HG02610 (cell line): ENCODE measurements around the gene AVPR2.

Source experiments
- ATAC-seq: cut with Tn5 transposase; IDR thresholded peaks from one replicate; pipeline ENCODE4 v1.9.1; 2021; ENCODE audit warnings: mild to moderate bottlenecking, moderate library complexity; ENCODE audit not compliant: unreplicated experiment

AVPR2 gene

GRCh38 chrX:153884590-153884989 lies 19.9 kb upstream of the AVPR2 start:
- no peak for ATAC-seq

- no peak for ATAC-seq
Observed at GRCh38 chrX:153885208-153885787, 19.2 kb upstream of the AVPR2 start.

DNA sequence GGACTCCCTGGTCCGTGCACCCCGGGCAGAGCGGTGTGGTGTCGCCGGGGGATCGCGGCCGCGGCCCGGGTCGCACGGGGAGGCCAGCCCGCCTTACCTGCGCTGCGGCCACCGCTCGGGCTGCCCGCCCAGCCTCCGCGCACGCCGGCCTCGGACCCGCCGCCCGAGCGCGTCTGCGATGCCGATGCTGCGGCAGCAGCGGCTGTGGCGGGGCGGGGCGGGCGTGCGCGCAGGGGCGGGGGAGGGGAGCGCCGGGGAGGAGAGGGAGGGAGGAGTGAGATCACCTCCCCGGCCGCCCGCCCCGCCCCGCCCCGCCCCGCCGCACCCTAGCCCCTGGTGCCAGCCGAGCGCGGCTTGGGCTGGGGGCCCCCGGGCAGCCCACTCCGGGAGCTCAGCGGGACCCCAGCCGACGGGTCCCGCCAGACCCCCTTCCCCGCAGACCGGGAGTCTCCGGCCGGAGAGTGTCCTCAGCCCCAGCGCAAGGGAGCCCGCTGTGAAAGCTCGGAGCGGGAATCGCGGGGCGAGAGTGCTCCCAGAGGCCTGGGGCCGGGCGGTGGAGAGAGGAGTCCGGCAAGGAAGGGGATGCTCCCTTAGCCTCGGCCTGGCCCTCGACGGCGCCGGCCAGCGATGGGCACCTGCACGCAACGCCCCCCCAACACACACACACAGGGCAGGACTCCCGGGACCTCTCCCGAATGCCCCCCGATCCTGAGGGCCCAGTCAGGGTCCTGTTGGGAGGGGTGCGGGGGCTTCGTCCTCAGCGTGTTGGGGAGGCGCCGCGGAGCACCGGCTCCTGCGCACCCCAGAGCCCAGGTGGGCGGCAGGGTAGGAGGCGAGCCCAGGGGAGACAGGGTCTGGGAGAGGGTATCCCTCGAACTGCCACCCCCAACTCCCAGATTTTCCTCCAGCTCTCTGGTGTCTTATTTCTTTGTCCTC lies 18.2 kb upstream of the AVPR2 start, which contains the start of gene L1CAM:
TSS of gene L1CAM (minus strand) at position 206 of the 936 bp plus-strand sequence. CDS start 10,337 bp downstream, outside the sequence.
- ATAC-seq = no peak

GRCh38 chrX:153886915-153887314 lies 17.6 kb upstream of the AVPR2 start:
- no peak for ATAC-seq

DNA sequence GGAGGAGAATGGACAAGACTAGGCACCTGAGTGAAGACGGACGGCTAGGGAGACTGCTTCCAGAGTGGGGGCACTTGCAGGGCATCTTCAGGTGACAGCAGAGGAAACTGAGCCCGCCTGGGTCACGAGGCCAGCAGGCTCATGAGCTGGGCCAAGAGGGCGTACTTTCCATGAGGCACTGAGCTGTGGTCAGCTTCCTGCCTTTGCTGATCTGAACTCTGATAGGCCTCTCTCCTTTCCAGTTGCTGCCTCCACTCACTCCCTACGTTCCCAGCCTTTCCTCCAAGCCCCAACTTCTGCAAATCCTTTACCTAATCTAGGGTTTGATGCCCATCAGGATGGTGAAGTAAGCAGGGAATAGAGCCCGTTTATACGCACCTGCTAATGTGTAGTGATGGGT lies 17.1 kb upstream of the AVPR2 start:
- no peak for ATAC-seq

DNA sequence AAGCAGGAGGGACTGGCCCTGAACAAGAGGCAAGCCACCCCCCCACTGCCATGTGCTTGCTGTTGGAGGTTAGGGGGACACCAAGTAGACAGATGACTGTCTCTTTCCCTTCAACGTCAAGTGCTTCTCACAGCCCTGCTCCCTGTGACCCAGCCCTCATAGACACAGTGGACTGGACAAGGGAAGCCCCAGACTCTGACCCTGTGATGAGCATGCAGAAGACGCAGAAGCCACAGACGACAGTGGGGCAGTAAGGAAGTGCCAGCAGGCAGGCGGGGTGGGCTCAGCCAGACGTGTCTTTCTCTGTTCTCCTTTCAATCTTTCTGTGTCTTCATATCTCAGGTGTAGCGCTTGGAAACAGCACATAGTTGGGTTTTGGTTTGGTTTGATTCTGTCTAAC lies 16.1 kb upstream of the AVPR2 start:
- no peak for ATAC-seq

- no peak for ATAC-seq
Observed at GRCh38 chrX:153889123-153889522, 15.3 kb upstream of the AVPR2 start.

- no peak for ATAC-seq
Observed at GRCh38 chrX:153897899-153898298, 6.6 kb upstream of the AVPR2 start.

DNA sequence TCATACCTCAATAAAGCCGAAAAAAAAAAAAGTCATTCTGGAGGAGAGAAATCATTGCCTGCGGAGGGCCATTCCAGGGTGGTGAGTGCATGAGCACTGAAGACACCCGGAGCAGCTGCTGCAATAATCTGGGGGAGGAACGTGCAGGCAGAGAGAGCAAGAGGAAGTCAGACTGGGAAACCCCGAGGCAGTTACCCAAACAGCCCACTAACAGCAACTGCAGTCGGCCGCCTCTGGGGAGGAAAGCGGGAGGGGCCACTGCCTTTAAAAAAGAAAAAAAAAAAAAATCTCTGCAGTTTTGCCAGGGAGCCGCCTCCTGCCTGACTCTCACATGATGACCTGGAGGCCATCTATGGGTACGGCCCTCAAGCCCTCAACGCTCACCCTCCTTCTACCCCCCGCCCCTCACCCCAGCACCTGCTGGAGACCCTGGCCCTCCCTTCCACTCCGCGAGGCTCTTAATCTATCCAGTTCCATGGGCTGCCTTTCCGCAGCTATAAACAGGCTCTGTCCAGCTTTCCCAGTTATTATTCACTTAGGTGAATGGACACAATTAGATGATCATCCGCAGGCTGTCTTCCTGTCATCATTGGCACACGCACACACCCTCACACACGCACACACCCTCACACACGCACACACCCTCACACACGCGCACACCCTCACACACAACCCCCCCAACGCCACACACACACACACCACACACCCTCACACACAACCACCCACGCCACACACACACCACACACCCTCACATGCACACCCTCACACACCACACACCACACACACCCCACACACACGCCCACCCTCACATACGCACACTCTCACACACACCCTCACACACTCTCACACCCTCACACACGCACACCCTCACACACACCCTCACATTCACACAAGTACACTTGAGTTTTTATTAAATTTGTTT lies 3.4 kb upstream of the AVPR2 start:
- peak; percentile 93 for ATAC-seq

DNA sequence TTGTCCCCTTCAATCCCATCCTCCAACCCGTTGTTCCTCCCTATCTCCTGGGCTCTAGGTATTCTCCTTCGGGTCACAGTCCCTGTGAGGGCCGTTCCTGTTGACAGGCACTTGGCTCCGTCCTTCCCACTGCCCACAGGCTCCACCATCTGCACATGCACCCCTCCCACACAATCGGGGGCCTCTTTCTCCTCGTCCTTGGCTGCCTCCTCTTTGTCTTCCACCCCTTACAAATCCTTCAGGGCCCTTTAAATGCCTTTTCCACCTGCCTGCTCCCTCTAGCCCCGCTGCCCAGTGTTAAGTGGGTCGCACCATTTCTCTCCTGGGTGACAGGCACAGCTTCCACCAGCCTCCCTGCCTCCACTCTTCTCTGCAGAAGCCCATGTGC lies 2.7 kb upstream of the AVPR2 start:
- ATAC-seq = no peak

GRCh38 chrX:153902385-153902784 lies 2.1 kb upstream of the AVPR2 start:
- no peak for ATAC-seq

- no peak for ATAC-seq
Observed at GRCh38 chrX:153903238-153903980, 1.1 kb upstream of the AVPR2 start.

GRCh38 chrX:153905481-153906095 lies 1.1 kb downstream of the AVPR2 start:
- ATAC-seq = no peak

- ATAC-seq = no peak
Observed at GRCh38 chrX:153906126-153906917, 1.8 kb downstream of the AVPR2 start.

GRCh38 chrX:153907456-153907855 lies 3.0 kb downstream of the AVPR2 start:
- ATAC-seq = no peak

- ATAC-seq = no peak
Observed at GRCh38 chrX:153908219-153908860, 3.9 kb downstream of the AVPR2 start.

DNA sequence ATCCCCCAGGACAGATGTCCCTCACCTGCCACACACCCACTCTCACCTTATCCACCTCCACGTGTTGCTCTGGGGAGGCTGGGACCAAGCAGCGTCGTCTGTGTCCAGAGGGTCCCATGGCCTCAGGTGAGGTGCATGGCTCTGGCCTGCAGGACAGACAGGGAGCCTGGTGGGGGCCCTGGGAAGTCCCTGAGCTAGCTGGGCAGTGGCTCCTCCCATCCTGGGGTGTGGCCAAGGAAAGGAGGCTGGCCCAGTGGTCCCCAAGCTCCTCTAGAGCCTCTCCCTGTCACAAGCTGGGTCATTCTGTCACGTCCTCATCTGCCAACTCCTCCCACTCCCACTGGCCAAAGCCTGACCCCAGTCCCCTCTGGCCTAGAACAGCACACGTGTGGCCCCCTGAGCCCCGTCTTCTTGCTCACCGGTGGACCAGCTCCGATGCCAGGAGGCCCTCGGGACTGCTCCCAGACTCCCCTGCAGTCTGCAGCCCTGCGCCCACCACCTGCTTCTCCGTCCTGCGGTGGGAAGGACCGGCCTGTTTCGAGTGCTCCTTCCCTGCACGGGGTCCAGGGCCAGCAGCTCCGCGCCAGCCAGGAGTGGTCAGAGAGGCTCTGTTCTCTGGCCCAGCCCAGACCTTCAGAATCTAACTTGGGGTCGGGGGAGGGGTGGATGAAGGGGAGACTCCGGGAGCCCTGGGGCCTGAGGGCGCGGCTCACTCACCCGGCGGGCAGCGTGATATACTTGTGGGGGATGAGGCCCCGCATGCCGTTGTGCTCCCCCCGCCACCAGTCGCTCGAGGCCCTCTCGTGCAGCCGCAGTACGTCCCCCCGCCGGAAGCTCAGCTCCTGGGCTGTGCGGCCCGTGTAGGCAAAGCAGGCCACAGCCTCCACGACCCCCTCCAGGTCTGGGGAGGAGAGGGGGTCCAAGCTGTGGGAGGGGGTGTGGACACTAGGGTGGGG lies 4.8 kb downstream of the AVPR2 start:
- no peak for ATAC-seq

DNA sequence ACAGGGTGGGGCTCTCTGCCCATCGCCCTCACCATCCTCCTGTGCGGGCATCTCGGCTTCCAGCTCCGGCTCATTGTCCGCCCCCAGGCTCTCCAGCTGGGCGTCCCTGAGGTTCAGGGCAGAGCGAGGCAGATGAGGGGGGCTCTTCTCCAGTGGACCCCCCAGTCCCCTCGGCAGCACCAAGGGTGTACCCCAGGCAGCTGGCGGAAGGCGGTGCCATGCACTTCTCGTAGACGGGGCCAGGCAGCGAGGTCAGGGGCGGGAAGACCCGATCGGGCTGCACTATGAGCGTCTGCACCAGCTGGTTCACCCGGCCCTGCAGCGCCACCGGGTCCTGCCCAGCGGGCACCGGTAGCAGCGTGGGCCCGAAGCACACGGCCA lies 5.5 kb downstream of the AVPR2 start:
- ATAC-seq = no peak
